ENCODE results near the gene TDG. TPM values are rescaled to one million over a fixed set of nuclear protein-coding genes. Genes with fewer than 3 reads are reported as not detected.

Gene TDG
- total RNA-seq, 1 experiment from 2014 or later, result 33.0 TPM

GRCh38 chr12:103929784-103930033 lies 36.0 kb upstream of the TDG start:
- POLR2A ChIA-PET, result interaction anchor here (0.6 to 1.6 kb wide), 11 partner anchors 9 to 1178 kb away, joined by 3 to 22 read pairs (median 5); partner anchors contain the start of genes NFYB, NT5DC3, TDG and WASHC4
- H3K4me3 Mint-ChIP-seq, result peak overlapping the region; percentile 87
- H3K27ac Mint-ChIP-seq, result no peak overlapping the region
- DNase-seq (ENCODE audit: low spot score) (no peak), ATAC-seq (no peak)
- no peaks in the 10 kb centered on the region for H3K9me3 Mint-ChIP-seq
- H3K4me1 Mint-ChIP-seq, result peaks cover 32% of the 10 kb centered on the region
- no peaks in the 10 kb centered on the region for H3K27me3 Mint-ChIP-seq (ENCODE audit: low read depth)
- CTCF ChIA-PET, result interaction anchor here (0.6 to 1.5 kb wide), 9 partner anchors 36 to 297 kb away, joined by 3 to 6 read pairs (median 4); partner anchors contain the start of gene TDG
- TF ChIP-seq ESRRA (CRISPR knock-in tag; IDR thresholded peaks at IDR 0.05; ENCODE audit: borderline replicate concordance), result no peak
- TF ChIP-seq AFF4 (CRISPR knock-in tag; IDR thresholded peaks at IDR 0.05; ENCODE audit: borderline replicate concordance), result no peak
- no peak for TF ChIP-seq ZNF263 (CRISPR knock-in tag; IDR thresholded peaks at IDR 0.05; ENCODE audit: low read depth)
- no peak for TF ChIP-seq ZSCAN18 (CRISPR knock-in tag; IDR thresholded peaks at IDR 0.05)
- no peak for TF ChIP-seq E2F5 (CRISPR knock-in tag; IDR thresholded peaks at IDR 0.05)
- TF ChIP-seq ZNF219 (CRISPR knock-in tag; IDR thresholded peaks at IDR 0.05; ENCODE audit: borderline replicate concordance), result no peak
- TF ChIP-seq ZNF512 (CRISPR knock-in tag; IDR thresholded peaks at IDR 0.05; ENCODE audit: borderline replicate concordance), result no peak
- H3K36me3 Mint-ChIP-seq, result peaks cover 37% of the 10 kb centered on the region

- peak within 1 kb of the TSS; percentile 87 for H3K4me3 Mint-ChIP-seq
- peaks cover 42% of the 10 kb centered on the region for H3K36me3 Mint-ChIP-seq
- DNase-seq (ENCODE audit: low spot score) (peak; percentile 99), ATAC-seq (peak; percentile 87)
- POLR2A ChIA-PET, result interaction anchor here (0.6 to 1.6 kb wide), 11 partner anchors 9 to 1178 kb away, joined by 3 to 22 read pairs (median 5); partner anchors contain the start of genes NFYB, NT5DC3, TDG and WASHC4
- H3K9me3 Mint-ChIP-seq, result no peaks in the 10 kb centered on the region
- CTCF ChIA-PET, result interaction anchor here (0.7 to 1.5 kb wide), 8 partner anchors 35 to 298 kb away, joined by 3 to 6 read pairs (median 4); partner anchors contain the start of gene TDG
- H3K27ac Mint-ChIP-seq, result peak within 1 kb of the TSS; percentile 99
- H3K27me3 Mint-ChIP-seq (ENCODE audit: low read depth), result no peaks in the 10 kb centered on the region
- H3K4me1 Mint-ChIP-seq, result peaks cover 32% of the 10 kb centered on the region
- TF ChIP-seq MAX (CRISPR knock-in tag; IDR thresholded peaks at IDR 0.05) (peak; percentile 91), USF2 (CRISPR knock-in tag; IDR thresholded peaks at IDR 0.05) (peak; percentile 68), ATF3 (CRISPR knock-in tag; conservative IDR thresholded peaks at IDR 0.05) (no peak), AR (CRISPR knock-in tag; IDR thresholded peaks at IDR 0.05) (peak; percentile 43; the same call in 1 of the 2 replicates), ATF2 (CRISPR knock-in tag; IDR thresholded peaks at IDR 0.05; ENCODE audit: borderline replicate concordance, low read depth) (no peak; the same call in 1 of the 2 replicates), PRDM15 (CRISPR knock-in tag; IDR thresholded peaks at IDR 0.05) (no peak), NR2C2 (CRISPR knock-in tag; IDR thresholded peaks at IDR 0.05) (peak; percentile 89)
Observed at GRCh38 chr12:103930034-103930786, 35.5 kb upstream of the TDG start, which contains the start of gene HSP90B1. Gene HSP90B1 (plus strand): TSS chr12:103930410. CDS start chr12:103930516, 106 bp downstream.
